T-helper 9 cell (primary cell): ENCODE data around the gene E2F1.

Experiments used
- DNase-seq: peaks from one replicate; pipeline ENCODE4 v3.0.0-alpha.2; 2020

Gene E2F1

GRCh38 chr20:33670715-33671499 lies 15.3 kb downstream of the E2F1 start:
- no peak for DNase-seq

GRCh38 chr20:33669873-33670640 lies 16.1 kb downstream of the E2F1 start:
- no peak for DNase-seq

GRCh38 chr20:33669224-33669623 lies 17.0 kb downstream of the E2F1 start:
- no peak for DNase-seq

- no peak for DNase-seq
Observed at GRCh38 chr20:33668466-33669155, 17.6 kb downstream of the E2F1 start.

GRCh38 chr20:33667676-33668465 lies 18.3 kb downstream of the E2F1 start:
- DNase-seq, result peak; percentile 66

- peak; percentile 29 for DNase-seq
Observed at GRCh38 chr20:33667245-33667675, 18.9 kb downstream of the E2F1 start.

- DNase-seq, result peak; percentile 63
Observed at GRCh38 chr20:33666293-33667244, 19.6 kb downstream of the E2F1 start, which contains the start of gene ACTL10. TSS of gene ACTL10 (plus strand) at chr20:33666943. CDS start at chr20:33667498, 555 bp downstream.

- DNase-seq, result no peak
Observed at GRCh38 chr20:33664762-33665144, 21.4 kb downstream of the E2F1 start.

GRCh38 chr20:33664085-33664761 lies 22.0 kb downstream of the E2F1 start:
- no peak for DNase-seq

- DNase-seq, result peak; percentile 74
Observed at GRCh38 chr20:33663161-33664084, 22.8 kb downstream of the E2F1 start.

- DNase-seq, result no peak
Observed at GRCh38 chr20:33662172-33662571, 24.0 kb downstream of the E2F1 start, which contains the start of gene C20orf144. TSS of gene C20orf144 (plus strand) at chr20:33662327. CDS start at chr20:33662346, 19 bp downstream.

- DNase-seq, result no peak
Observed at GRCh38 chr20:33660685-33661058, 25.5 kb downstream of the E2F1 start.

GRCh38 chr20:33660035-33660684 lies 26.0 kb downstream of the E2F1 start:
- no peak for DNase-seq

- DNase-seq, result no peak
Observed at GRCh38 chr20:33659341-33660034, 26.7 kb downstream of the E2F1 start.

- no peak for DNase-seq
Observed at GRCh38 chr20:33658929-33659328, 27.3 kb downstream of the E2F1 start.

GRCh38 chr20:33658510-33658909 lies 27.7 kb downstream of the E2F1 start:
- DNase-seq, result no peak

GRCh38 chr20:33657704-33658095 lies 28.5 kb downstream of the E2F1 start:
- no peak for DNase-seq
